AG04450 (cell line): Measurements from ENCODE around the gene TNFRSF1B. TPM values are rescaled to one million over a fixed set of nuclear protein-coding genes. Genes with fewer than 3 reads are reported as not detected.

Source experiments
- CTCF ChIA-PET: fragments of 300-600, 350-600 bp; formaldehyde crosslinking; extraction: SDS; loops from one replicate; lab custom pipeline; 2022; ENCODE audit warnings: antibody characterized with exemption, inconsistent platforms; lab: Charles Lee
- POLR2A ChIA-PET: fragments of 350-600 bp; formaldehyde crosslinking; extraction: SDS; loops from one replicate; lab custom pipeline; 2021; ENCODE audit warnings: antibody characterized with exemption, inconsistent platforms; lab: Yijun Ruan, JAX
- DNase-seq: peaks from one replicate; pipeline ENCODE4 v3.0.0-alpha.2; 2011; ENCODE audit warnings: low read depth, low spot score
- H3K27ac ChIP-seq: one replicate; pipeline ENCODE4 v1.5.1; 2012; ENCODE audit warnings: low read depth, low read length, control low read depth
- H3K27me3 ChIP-seq: one replicate; pipeline ENCODE4 v1.6.0; 2012; ENCODE audit warnings: low read length; ENCODE audit not compliant: control insufficient read depth, insufficient read depth
- H3K4me3 ChIP-seq: 2 replicates; pipeline ENCODE4 v1.5.1; 2011; ENCODE audit warnings: mild to moderate bottlenecking, low read depth, low read length, control low read depth
- H3K9me3 ChIP-seq: 2 replicates; pipeline ENCODE4 v1.5.1; 2012; ENCODE audit warnings: low read length; ENCODE audit not compliant: control insufficient read depth, insufficient read depth
- CTCF ChIP-seq: IDR thresholded peaks from 2 replicates; pipeline ENCODE4 v1.5.1; 2011; ENCODE audit warnings: low read depth, low read length, control low read depth, inconsistent platforms
- polyA plus RNA-seq: library from polyadenylated mRNA; depleted of rRNA; stranded (reverse); fragments of >200 nt; gene quantifications from 2 replicates; pipeline ENCODE4 v1.2.3, GENCODE V29; 2011

TNFRSF1B gene
- polyA plus RNA-seq, 1 experiment, result 5.9 TPM

GRCh38 chr1:12179676-12180075, 12.9 kb downstream of the TNFRSF1B start:
- no peak for TF ChIP-seq CTCF
- CTCF ChIA-PET, result interaction anchor here (1.2 to 1.5 kb wide), 2 partner anchors 29 to 49 kb away, joined by 3 to 4 read pairs; no protein-coding TSS in a partner anchor
- Histone ChIP-seq H3K9me3 (no peaks in the 10 kb centered on the region), H3K27me3 (no peaks in the 10 kb centered on the region), H3K27ac (no peak overlapping the region), H3K4me3 (no peak overlapping the region)
- DNase-seq, result no peak
- POLR2A ChIA-PET, result interaction anchor here (0.7 kb wide), 1 partner anchor 36 kb away, joined by 3 read pairs; no protein-coding TSS in a partner anchor

DNA sequence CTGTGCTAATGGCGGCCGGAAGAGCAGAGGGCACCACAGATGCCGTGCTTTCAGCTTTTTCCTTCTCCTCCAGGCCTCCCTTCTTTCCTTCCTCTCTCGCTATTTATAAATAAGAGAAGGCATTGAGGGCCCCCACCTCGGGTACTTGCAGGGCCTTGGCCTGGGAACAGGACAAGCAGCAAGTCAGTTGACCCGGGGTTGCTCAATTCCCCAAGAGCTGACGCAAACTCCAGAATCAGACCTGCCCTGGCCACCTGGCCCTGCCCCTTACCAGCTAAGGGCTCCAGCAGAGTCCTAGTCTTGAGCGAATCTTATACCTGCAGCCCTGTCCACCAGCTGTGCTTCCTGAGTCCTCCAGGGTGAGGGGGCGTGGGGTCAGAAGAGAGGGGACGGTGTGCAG, 13.5 kb downstream of the TNFRSF1B start:
- POLR2A ChIA-PET, result interaction anchor here (0.7 to 0.8 kb wide), 2 partner anchors 37 to 271 kb away, joined by 3 read pairs; no protein-coding TSS in a partner anchor
- H3K27ac ChIP-seq, result no peak overlapping the region
- no peak overlapping the region for H3K4me3 ChIP-seq
- no peak for DNase-seq
- CTCF ChIA-PET, result interaction anchor here (0.6 kb wide), 1 partner anchor 30 kb away, joined by 5 read pairs; no protein-coding TSS in a partner anchor
- no peak for TF ChIP-seq CTCF
- no peaks in the 10 kb centered on the region for H3K27me3 ChIP-seq
- no peaks in the 10 kb centered on the region; the same call in 1 of the 2 replicates for H3K9me3 ChIP-seq

- no peaks in the 10 kb centered on the region; the same call in 1 of the 2 replicates for H3K9me3 ChIP-seq
Observed at GRCh38 chr1:12180903-12181302, 14.1 kb downstream of the TNFRSF1B start.

DNA sequence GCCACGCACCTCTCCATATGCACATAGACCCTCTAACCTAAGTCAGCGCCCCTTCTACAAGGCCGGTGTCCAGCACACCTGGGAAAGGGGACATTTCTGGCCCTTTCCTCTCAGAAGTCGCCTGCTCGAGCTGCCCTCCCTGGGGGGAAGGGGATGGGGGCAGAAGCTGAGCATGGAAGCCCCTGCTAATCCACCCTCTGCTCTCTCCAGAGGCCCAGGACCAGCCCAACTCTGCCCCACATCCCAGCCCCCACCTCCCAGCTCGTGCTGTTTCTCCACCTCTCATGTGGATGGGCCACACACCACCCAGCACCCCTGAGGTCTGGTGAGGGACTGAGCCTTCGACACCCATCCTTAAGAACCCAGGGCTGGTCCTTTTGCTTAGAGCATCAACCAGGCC, 14.8 kb downstream of the TNFRSF1B start:
- DNase-seq, result no peak
- TF ChIP-seq CTCF, result no peak
- no peak overlapping the region for H3K27ac ChIP-seq
- H3K27me3 ChIP-seq, result no peaks in the 10 kb centered on the region
- CTCF ChIA-PET, result interaction anchor here (5.9 kb wide), 1 partner anchor 57 kb away, joined by 59 read pairs; no protein-coding TSS in a partner anchor
- POLR2A ChIA-PET, result no interaction called here
- H3K9me3 ChIP-seq, result no peaks in the 10 kb centered on the region; the same call in 1 of the 2 replicates
- H3K4me3 ChIP-seq, result no peak overlapping the region

More at GRCh38 chr1:12180903-12181302, 14.1 kb downstream of the TNFRSF1B start:
- Histone ChIP-seq H3K27me3 (no peaks in the 10 kb centered on the region), H3K27ac (no peak overlapping the region), H3K4me3 (no peak overlapping the region)
- no peak for TF ChIP-seq CTCF
- no peak for DNase-seq
- CTCF ChIA-PET, result no interaction called here
- POLR2A ChIA-PET, result interaction anchor here (0.8 kb wide), 1 partner anchor 272 kb away, joined by 3 read pairs; no protein-coding TSS in a partner anchor

GRCh38 chr1:12182410-12182984, 15.7 kb downstream of the TNFRSF1B start:
- ChIA-PET CTCF (interaction anchor here (1.0 to 5.9 kb wide), 6 partner anchors 18 to 149 kb away, joined by 3 to 59 read pairs (median 4); no protein-coding TSS in a partner anchor), POLR2A (interaction anchor here (1.1 kb wide), 1 partner anchor 58 kb away, joined by 3 read pairs; no protein-coding TSS in a partner anchor)

More at GRCh38 chr1:12182410-12182984, 15.7 kb downstream of the TNFRSF1B start:
- no peak for TF ChIP-seq CTCF
- no peaks in the 10 kb centered on the region for H3K27me3 ChIP-seq
- DNase-seq, result no peak
- no peak overlapping the region for H3K27ac ChIP-seq
- no peak overlapping the region for H3K4me3 ChIP-seq
- no peaks in the 10 kb centered on the region; the same call in 1 of the 2 replicates for H3K9me3 ChIP-seq
